Measurements from ENCODE around the gene MIER3.
A peak's percentile ranks its signal among the peaks of the same experiment; 100 is the strongest.

MIER3 gene

GRCh38 chr5:56922922-56923321 is 29.0 kb downstream of the MIER3 start:
- no peak overlapping the region for H3K4me2 ChIP-seq
- H3K9me3 ChIP-seq, result no peaks in the 10 kb centered on the region
- H3K9ac ChIP-seq, result no peak overlapping the region
- no peak overlapping the region for H3K4me3 ChIP-seq
- TF ChIP-seq Cebpa-rat (IDR thresholded peaks at IDR 0.05), result no peak
- no peaks in the 10 kb centered on the region for H3K4me1 ChIP-seq
- H3K36me3 ChIP-seq, result peaks cover 72% of the 10 kb centered on the region
- H3K27ac ChIP-seq, result no peak overlapping the region
- H4K20me1 ChIP-seq, result peaks cover 37% of the 10 kb centered on the region; the same call in 1 of the 2 replicates
- no peaks in the 10 kb centered on the region for H3K27me3 ChIP-seq

- Histone ChIP-seq H3K4me3 (no peak overlapping the region), H3K4me1 (no peaks in the 10 kb centered on the region), H4K20me1 (peaks cover 39% of the 10 kb centered on the region; the same call in 1 of the 2 replicates), H3K4me2 (no peak overlapping the region), H3K27me3 (no peaks in the 10 kb centered on the region), H3K27ac (no peak overlapping the region), H3K9me3 (no peaks in the 10 kb centered on the region), H3K9ac (no peak overlapping the region), H3K36me3 (peaks cover 53% of the 10 kb centered on the region)
- TF ChIP-seq Cebpa-rat (IDR thresholded peaks at IDR 0.05), result no peak
Measured at GRCh38 chr5:56919942-56920662, 31.8 kb downstream of the MIER3 start.

- Histone ChIP-seq H3K27ac (no peak overlapping the region), H3K4me1 (no peaks in the 10 kb centered on the region), H3K27me3 (no peaks in the 10 kb centered on the region), H3K4me2 (no peak overlapping the region), H3K36me3 (peaks cover 33% of the 10 kb centered on the region), H3K9ac (no peak overlapping the region), H3K9me3 (no peaks in the 10 kb centered on the region), H3K4me3 (no peak overlapping the region), H4K20me1 (peaks cover 34% of the 10 kb centered on the region; the same call in 1 of the 2 replicates)
- TF ChIP-seq Cebpa-rat (IDR thresholded peaks at IDR 0.05), result no peak
Measured at GRCh38 chr5:56918054-56918453, 33.9 kb downstream of the MIER3 start.

- no peak for TF ChIP-seq Cebpa-rat (IDR thresholded peaks at IDR 0.05)
Measured at GRCh38 chr5:56917534-56917933, 34.4 kb downstream of the MIER3 start.

GRCh38 chr5:56914678-56915077 is 37.2 kb downstream of the MIER3 start:
- Histone ChIP-seq H3K4me2 (no peak overlapping the region), H3K9ac (no peak overlapping the region), H3K27ac (no peak overlapping the region), H3K27me3 (no peaks in the 10 kb centered on the region), H3K9me3 (no peaks in the 10 kb centered on the region), H3K4me1 (peaks cover 14% of the 10 kb centered on the region), H4K20me1 (peaks cover 7% of the 10 kb centered on the region; the same call in 1 of the 2 replicates), H3K4me3 (no peak overlapping the region), H3K36me3 (peaks cover 13% of the 10 kb centered on the region; the same call in 1 of the 2 replicates)
- no peak for TF ChIP-seq Cebpa-rat (IDR thresholded peaks at IDR 0.05)

More at GRCh38 chr5:56917534-56917933, 34.4 kb downstream of the MIER3 start:
- Histone ChIP-seq H3K4me1 (no peaks in the 10 kb centered on the region), H3K27ac (no peak overlapping the region), H3K36me3 (peaks cover 27% of the 10 kb centered on the region), H4K20me1 (peaks cover 29% of the 10 kb centered on the region; the same call in 1 of the 2 replicates), H3K27me3 (no peaks in the 10 kb centered on the region), H3K4me2 (no peak overlapping the region), H3K9ac (no peak overlapping the region), H3K4me3 (no peak overlapping the region), H3K9me3 (no peaks in the 10 kb centered on the region)

GRCh38 chr5:56913766-56914165 is 38.2 kb downstream of the MIER3 start:
- no peak overlapping the region for H3K4me2 ChIP-seq
- TF ChIP-seq Cebpa-rat (IDR thresholded peaks at IDR 0.05), result no peak

GRCh38 chr5:56910210-56910965 is 41.5 kb downstream of the MIER3 start:
- H3K4me2 ChIP-seq, result peak overlapping the region; percentile 92

More at GRCh38 chr5:56913766-56914165, 38.2 kb downstream of the MIER3 start:
- Histone ChIP-seq H3K27ac (no peak overlapping the region), H4K20me1 (peaks cover 7% of the 10 kb centered on the region; the same call in 1 of the 2 replicates), H3K9me3 (no peaks in the 10 kb centered on the region), H3K4me1 (peaks cover 15% of the 10 kb centered on the region), H3K27me3 (peaks cover 6% of the 10 kb centered on the region), H3K9ac (no peak overlapping the region), H3K36me3 (peaks cover 13% of the 10 kb centered on the region; the same call in 1 of the 2 replicates), H3K4me3 (no peak overlapping the region)

GRCh38 chr5:56909294-56910209 is 42.4 kb downstream of the MIER3 start, which contains the start of gene SETD9:
Gene SETD9 (plus strand): TSS chr5:56909596. CDS start chr5:56909646, 50 bp downstream.
- Histone ChIP-seq H3K36me3 (no peaks in the 10 kb centered on the region; the same call in 1 of the 2 replicates), H4K20me1 (no peaks in the 10 kb centered on the region), H3K4me3 (peak within 1 kb of the TSS; percentile 72), H3K9ac (peak within 1 kb of the TSS; percentile 83), H3K9me3 (peaks cover 6% of the 10 kb centered on the region), H3K27me3 (peaks cover 23% of the 10 kb centered on the region), H3K4me1 (peaks cover 25% of the 10 kb centered on the region), H3K27ac (peak within 1 kb of the TSS; percentile 86), H3K4me2 (peak within 1 kb of the TSS; percentile 92)
- TF ChIP-seq Cebpa-rat (IDR thresholded peaks at IDR 0.05), result no peak

More at GRCh38 chr5:56910210-56910965, 41.5 kb downstream of the MIER3 start:
- TF ChIP-seq Cebpa-rat (IDR thresholded peaks at IDR 0.05), result no peak
- Histone ChIP-seq H3K9me3 (peaks cover 4% of the 10 kb centered on the region; the same call in 1 of the 2 replicates), H3K9ac (peak overlapping the region; percentile 83), H3K36me3 (no peaks in the 10 kb centered on the region; the same call in 1 of the 2 replicates), H4K20me1 (no peaks in the 10 kb centered on the region), H3K4me3 (peak overlapping the region; percentile 72), H3K27ac (peak overlapping the region; percentile 79), H3K27me3 (peaks cover 23% of the 10 kb centered on the region), H3K4me1 (peaks cover 25% of the 10 kb centered on the region)

- Histone ChIP-seq H3K27ac (peak overlapping the region; percentile 86), H3K4me2 (peak overlapping the region; percentile 86), H3K4me1 (peaks cover 25% of the 10 kb centered on the region), H3K9ac (peak overlapping the region; percentile 82), H3K9me3 (peaks cover 12% of the 10 kb centered on the region), H3K4me3 (peak overlapping the region; percentile 72), H3K27me3 (peaks cover 23% of the 10 kb centered on the region), H4K20me1 (no peaks in the 10 kb centered on the region), H3K36me3 (no peaks in the 10 kb centered on the region; the same call in 1 of the 2 replicates)
- no peak for TF ChIP-seq Cebpa-rat (IDR thresholded peaks at IDR 0.05)
Measured at GRCh38 chr5:56908942-56909293, 43.0 kb downstream of the MIER3 start.
